HEK293 (cell line): ENCODE data around the gene EDIL3.

Experiments
- IKZF3 ChIP-seq: fragments of 450-650 bp; IDR thresholded peaks from 2 replicates; pipeline ENCODE4 v1.5.0; 2018; ENCODE audit warnings: missing biosample characterization, mild to moderate bottlenecking, missing genetic modification characterization, moderate library complexity
- KLF16 ChIP-seq: fragments of 450-650 bp; formaldehyde crosslinking; IDR thresholded peaks from 2 replicates; pipeline ENCODE4 v1.5.1; 2017; ENCODE audit warnings: missing biosample characterization, missing genetic modification characterization
- MYNN ChIP-seq: fragments of 450-650 bp; formaldehyde crosslinking; IDR thresholded peaks from 2 replicates; pipeline ENCODE4 v1.5.1; 2016; ENCODE audit warnings: missing biosample characterization, missing genetic modification characterization, borderline replicate concordance
- SP2 ChIP-seq: fragments of 450-650 bp; formaldehyde crosslinking; IDR thresholded peaks from 2 replicates; pipeline ENCODE4 v1.5.1; 2016; ENCODE audit warnings: missing biosample characterization, missing genetic modification characterization
- ZBTB7A ChIP-seq: fragments of 450-650 bp; formaldehyde crosslinking; IDR thresholded peaks from 2 replicates; pipeline ENCODE4 v1.5.1; 2016; ENCODE audit warnings: low read depth, missing biosample characterization, missing genetic modification characterization
- ZFP69B ChIP-seq: fragments of 450-650 bp; formaldehyde crosslinking; IDR thresholded peaks from 2 replicates; pipeline ENCODE4 v1.5.1; 2016; ENCODE audit warnings: missing biosample characterization, missing genetic modification characterization
- ZNF155 ChIP-seq: fragments of 450-650 bp; formaldehyde crosslinking; IDR thresholded peaks from 2 replicates; pipeline ENCODE4 v1.5.1; 2016; ENCODE audit warnings: missing biosample characterization, missing genetic modification characterization
- ZNF174 ChIP-seq: fragments of 450-650 bp; formaldehyde crosslinking; IDR thresholded peaks from 2 replicates; pipeline ENCODE4 v1.5.0; 2017; ENCODE audit warnings: missing biosample characterization, mild to moderate bottlenecking, missing genetic modification characterization
- ZNF707 ChIP-seq: fragments of 450-650 bp; formaldehyde crosslinking; IDR thresholded peaks from 2 replicates; pipeline ENCODE4 v1.5.1; 2016; ENCODE audit warnings: missing biosample characterization, missing genetic modification characterization
- TF ChIP-seq, protein P1 (sequence below): fragments of 450-650 bp; formaldehyde crosslinking; IDR thresholded peaks from 2 replicates; pipeline ENCODE4 v1.5.1; 2016; ENCODE audit warnings: missing biosample characterization, missing genetic modification characterization
- TF ChIP-seq, protein P2 (sequence below): fragments of 450-650 bp; formaldehyde crosslinking; IDR thresholded peaks from 2 replicates; pipeline ENCODE4 v1.5.1; 2016; ENCODE audit warnings: missing biosample characterization, missing genetic modification characterization

DNA sequence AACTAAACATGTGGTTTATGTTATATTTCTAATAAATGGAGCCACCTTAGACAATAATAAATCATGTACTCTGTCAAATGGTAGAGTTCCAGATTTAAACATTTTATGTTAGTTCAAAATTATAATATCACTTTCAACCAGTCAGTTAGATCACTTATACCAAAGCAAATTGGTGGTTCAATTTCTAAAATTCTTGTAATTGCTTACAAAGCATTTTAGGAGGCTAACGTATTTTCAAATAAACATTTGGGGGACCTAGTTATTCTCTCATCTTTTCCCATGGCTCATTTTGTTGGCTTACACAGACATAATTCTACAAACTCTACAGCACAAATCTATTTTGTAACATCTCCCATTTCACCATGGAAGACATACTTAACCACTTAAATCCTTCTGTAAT, 39.9 kb downstream of the EDIL3 start:
- TF ChIP-seq, protein P1, sequence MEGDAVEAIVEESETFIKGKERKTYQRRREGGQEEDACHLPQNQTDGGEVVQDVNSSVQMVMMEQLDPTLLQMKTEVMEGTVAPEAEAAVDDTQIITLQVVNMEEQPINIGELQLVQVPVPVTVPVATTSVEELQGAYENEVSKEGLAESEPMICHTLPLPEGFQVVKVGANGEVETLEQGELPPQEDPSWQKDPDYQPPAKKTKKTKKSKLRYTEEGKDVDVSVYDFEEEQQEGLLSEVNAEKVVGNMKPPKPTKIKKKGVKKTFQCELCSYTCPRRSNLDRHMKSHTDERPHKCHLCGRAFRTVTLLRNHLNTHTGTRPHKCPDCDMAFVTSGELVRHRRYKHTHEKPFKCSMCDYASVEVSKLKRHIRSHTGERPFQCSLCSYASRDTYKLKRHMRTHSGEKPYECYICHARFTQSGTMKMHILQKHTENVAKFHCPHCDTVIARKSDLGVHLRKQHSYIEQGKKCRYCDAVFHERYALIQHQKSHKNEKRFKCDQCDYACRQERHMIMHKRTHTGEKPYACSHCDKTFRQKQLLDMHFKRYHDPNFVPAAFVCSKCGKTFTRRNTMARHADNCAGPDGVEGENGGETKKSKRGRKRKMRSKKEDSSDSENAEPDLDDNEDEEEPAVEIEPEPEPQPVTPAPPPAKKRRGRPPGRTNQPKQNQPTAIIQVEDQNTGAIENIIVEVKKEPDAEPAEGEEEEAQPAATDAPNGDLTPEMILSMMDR (tag by site-specific recombination): no peak
- TF ChIP-seq KLF16 (tag by site-specific recombination) (no peak), ZNF174 (no peak), ZBTB7A (tag by site-specific recombination) (no peak), ZNF707 (tag by site-specific recombination) (no peak), ZFP69B (tag by site-specific recombination) (no peak), MYNN (tag by site-specific recombination) (no peak), SP2 (tag by site-specific recombination) (no peak), IKZF3 (tag by site-specific recombination) (no peak), ZNF155 (tag by site-specific recombination) (no peak)
- TF ChIP-seq, protein P2, sequence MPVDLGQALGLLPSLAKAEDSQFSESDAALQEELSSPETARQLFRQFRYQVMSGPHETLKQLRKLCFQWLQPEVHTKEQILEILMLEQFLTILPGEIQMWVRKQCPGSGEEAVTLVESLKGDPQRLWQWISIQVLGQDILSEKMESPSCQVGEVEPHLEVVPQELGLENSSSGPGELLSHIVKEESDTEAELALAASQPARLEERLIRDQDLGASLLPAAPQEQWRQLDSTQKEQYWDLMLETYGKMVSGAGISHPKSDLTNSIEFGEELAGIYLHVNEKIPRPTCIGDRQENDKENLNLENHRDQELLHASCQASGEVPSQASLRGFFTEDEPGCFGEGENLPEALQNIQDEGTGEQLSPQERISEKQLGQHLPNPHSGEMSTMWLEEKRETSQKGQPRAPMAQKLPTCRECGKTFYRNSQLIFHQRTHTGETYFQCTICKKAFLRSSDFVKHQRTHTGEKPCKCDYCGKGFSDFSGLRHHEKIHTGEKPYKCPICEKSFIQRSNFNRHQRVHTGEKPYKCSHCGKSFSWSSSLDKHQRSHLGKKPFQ: no peak
